DMS 273 treated with DMSO at 0.1 percent for 48 hours (cell line): ENCODE measurements around the gene ACTL7A.

Source experiments
- DNase-seq: peaks from one replicate; lab custom pipeline; 2025; lab: John Stamatoyannopoulos, UW

ACTL7A gene

DNA sequence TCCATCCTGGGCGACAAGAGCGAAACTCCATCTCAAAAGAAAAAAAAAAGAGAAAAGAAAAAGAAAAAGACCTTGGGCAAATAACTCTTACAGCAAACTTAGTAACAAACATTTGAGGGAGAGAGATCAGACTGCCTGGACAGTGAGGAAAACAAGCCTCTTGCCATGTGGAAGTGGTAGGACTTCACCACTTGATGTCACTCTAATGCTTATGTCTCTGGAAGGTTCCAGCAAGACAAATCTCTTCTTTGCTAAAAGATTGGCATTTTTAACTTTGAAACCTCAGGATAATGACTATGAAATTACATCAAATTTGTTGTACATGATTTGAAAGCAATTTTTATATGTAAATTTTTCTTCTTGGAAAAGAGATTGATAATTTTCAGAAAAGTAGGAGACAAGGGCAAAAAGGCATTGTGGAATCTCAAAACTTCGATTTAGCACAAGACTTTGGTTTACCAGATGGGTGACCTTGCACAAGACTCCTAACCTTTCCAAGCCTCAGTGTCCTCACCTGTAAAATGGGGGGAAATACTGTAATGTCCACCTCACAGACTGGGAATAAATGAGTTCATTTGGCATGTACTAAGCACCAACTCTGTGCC, 11.7 kb upstream of the ACTL7A start:
- DNase-seq = no peak

DNA sequence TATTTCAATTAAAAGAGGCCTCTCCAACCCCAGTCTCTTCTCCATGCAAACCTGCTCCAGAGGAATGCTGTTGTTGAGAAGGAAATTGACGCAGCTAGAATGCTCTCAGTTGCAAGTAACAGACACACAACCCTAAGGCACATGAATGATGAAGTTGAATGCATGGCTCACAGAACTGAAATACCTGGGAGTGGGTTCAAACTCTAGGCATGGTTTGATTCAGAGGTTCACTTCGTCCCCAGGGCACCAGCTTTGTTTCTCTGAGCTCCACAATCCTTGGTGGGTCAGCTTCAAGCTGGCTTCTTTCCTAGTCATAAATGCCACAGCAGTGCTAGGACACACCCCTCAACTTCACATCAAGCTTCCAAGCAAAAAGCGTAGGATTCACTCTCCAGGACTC, 10.9 kb upstream of the ACTL7A start:
- no peak for DNase-seq

DNA sequence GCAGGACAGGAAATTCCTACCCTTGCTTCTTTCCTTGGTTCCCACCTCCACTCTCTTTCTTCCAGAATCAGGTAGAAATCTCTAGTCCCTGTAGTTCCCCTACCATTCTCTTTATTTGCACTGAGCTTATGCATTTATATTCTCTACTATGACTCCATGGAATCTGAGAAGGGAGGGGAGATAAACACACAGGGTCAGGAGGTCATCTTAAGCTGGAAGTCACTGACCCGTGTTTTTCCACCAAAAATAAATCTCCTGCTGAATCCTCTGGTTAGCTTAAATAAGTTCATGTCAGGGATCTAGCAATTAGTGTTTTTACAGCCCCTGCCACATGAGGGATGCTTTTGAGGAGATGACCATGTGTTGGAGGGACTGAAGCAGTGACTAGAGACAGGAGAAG, 10.0 kb upstream of the ACTL7A start:
- no peak for DNase-seq

DNA sequence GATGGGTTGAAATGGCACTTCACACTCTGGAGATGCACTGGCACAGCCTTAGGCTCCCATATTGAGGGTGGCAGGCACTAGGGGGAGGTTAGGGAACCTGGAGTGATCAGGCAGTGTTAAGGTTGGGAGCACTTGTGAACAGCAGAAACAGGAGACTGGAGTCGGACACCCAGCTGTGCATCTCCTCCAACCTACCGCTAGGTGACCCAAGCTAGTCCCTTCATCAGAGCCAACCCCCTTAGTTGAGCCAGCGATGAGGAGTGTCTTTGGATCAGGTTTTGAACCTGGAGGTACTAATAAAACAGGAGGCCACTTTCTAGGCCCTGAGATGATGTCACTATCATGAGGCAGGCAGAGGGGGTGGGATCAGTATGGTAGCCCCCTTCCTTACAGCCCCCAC, 8.0 kb upstream of the ACTL7A start:
- no peak for DNase-seq

DNA sequence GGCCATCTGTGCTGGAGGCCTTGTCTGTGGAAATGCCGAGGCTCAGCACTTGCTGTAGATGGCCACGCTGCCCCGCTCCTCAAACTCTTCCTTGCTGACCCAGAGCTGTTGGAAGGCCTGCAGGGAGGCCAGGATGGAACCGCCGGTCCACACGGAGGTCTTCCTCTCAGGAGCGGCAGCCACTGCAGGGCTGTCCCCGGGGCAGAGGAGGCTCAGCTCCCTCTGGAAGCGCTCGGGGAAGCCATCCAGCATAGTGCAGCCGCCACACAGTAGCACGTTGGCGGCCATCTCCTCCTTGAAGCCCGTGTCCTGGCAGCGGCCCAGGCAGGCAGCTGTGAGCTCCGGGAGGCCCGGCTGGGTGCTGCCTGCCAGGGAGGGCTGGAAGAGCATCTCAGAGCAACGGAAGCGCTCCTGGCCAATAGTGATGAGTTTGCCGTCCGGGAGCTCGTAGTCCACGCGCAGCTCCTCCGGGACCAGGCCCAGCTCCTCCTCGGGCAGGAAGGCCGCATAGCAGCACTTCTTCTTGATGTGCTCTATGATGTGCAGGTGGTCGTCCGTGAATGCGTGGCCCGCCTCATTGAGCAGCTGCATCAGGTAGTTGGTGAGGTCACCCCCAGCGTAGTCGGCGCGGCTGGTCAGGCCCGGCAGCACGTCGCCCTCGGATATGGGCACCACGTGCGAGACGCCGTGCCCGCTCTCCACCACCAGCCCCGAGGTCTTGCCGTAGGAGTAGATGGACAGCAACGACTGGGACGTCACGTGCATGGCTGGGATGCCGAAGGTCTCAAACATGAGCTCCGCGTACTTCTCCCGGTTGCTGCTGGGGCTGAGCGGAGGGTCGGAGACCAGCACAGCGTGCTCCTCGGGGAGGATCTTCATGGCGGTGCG, 7.2 kb upstream of the ACTL7A start:
- DNase-seq = no peak

DNA sequence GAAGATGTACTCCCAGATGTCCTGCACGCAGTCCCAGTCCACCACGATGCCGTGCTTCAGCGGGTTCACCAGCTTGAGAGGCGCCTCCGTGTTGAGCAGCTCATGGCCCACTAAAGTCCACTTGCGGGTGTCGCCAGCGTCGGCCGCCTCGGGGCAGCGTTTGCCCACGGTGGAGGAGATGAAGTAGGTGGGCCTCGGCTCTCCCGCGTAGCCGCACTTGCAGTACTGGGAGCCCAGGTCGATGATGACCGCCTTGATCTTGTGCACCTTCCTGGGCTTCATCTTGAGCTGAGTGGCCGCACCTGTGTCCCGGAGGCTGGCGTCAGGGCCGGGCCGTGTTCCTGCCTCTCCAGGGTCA, 6.6 kb upstream of the ACTL7A start:
- no peak for DNase-seq

DNA sequence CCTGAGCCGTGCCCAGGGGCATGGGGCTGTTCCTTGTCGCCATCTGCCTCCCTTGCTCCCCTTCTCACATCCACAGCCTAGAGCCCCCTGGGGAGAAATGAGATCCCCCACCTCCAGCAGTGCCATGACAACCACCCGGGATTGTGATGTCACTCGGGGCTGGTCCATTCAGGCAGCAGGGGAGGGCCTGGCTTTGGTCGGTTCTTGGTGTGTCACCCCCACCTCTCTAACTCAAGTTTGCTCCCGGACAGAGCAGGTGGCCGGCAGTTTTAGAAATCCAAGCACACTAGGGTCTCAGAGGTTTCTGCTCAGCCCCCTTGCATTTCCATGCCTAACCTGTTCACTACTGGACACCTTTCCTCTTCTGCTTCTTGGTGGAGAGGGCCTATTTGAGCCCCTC, 6.2 kb upstream of the ACTL7A start, which contains the start of gene ACTL7B:
TSS of gene ACTL7B (minus strand) at position 99 of the 400 bp plus-strand sequence. CDS start at position 43, 56 bp downstream.
- no peak for DNase-seq

DNA sequence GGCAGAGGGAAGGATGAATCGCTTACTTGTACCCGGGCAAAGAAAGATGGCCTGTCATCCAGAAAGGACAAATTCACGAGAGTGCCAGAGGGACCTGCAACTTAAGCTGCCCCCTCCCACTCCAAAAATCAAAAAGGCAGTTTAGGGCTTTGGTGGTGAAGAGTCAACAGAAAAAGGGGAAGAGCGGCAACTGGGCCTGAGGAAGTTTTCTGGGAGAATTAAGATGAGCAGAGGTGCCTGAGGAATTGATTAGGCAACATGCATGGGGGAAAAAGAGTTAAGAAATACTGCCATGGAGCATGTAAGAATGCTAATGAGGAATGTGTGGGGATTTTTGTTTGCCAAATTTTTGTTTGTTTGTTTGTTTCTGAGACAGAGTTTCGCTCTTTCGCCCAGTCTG, 4.5 kb upstream of the ACTL7A start:
- DNase-seq = no peak

DNA sequence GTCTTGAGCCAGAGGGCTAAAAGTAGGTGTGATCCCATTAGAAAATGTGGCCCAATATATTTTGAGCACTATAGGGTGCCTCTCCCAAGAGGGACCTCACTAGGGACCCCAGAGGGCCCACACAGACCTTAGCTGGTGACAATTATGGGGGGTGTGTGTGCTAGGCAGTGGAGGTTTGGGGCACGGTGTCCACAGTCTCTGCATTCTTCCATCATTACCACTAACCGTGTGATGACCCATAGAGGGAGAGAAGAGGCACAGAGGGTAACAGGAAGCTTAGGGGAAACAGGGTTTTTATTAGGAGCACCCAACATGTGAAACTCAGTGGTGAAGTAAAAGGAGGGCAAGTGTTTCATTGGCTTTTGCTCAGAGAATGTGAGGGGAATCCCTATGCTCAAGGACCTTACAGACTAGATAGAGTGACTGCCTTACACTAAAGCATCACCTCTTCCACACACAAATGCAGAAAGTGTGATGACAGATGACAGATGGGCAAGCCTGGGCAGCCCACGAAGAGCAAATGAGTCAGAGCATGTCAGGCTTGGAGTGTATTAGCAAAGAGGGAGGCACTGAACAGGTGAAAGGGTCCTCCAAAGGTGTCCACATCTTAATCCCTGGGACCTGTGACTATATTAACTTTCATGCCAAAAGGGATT, 2.5 kb upstream of the ACTL7A start:
- DNase-seq = no peak

DNA sequence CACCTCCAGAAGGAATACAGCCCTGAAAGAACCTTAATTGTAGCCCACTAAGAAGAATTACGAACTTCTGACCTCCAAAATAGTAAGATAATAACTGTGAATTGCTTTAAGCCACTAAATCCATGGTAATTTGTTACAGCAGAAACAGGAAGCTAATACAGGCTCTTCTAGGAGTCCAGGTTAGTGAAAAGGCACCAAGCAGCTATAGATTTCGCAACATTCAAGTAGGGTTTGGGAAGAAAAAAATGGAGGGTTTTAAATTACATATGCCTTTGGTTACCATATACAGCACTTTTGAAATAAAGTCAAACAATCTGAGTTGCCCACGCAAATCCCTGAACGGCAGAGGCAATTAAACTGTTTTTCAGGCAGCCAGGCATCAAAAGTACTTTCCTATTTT, 1.7 kb upstream of the ACTL7A start:
- no peak for DNase-seq

DNA sequence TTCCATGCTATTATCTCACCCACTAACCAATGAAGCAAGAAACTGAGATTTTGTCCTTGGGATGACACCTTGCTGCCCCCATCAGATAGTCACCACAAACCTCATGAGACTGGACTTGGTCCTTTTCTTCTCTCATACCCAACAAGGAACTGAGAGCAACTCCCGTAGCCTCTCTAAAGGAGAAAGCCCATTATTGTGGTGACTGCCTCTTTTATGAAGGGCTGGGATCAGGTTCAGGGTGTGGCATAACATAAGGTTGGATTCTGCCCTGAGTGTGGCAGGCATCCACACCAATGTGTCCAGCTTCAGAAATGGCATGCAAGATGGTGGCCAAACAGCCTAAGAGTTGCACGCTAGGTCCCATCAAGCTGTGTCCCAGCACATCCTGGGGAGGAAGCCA, 1.3 kb upstream of the ACTL7A start:
- no peak for DNase-seq

DNA sequence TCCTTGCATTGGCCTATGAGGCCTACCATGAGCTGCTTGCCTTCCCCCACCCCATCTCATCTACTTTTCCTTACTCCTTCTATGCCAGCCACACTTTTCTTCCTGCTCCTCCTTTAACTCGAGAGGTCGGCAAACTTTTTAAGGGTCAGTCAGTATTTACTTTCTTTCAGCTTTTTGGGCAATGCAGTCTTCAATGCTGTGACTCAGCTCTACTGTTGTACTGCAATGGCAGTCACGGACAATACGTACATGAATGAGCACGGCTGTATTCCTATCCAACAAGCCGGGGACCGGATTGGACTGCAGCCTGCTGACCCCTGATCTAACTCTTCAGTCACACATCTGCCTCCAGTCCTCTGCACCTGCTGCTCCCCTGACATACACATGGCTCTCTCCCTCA, 602 bp upstream of the ACTL7A start:
- DNase-seq = no peak

DNA sequence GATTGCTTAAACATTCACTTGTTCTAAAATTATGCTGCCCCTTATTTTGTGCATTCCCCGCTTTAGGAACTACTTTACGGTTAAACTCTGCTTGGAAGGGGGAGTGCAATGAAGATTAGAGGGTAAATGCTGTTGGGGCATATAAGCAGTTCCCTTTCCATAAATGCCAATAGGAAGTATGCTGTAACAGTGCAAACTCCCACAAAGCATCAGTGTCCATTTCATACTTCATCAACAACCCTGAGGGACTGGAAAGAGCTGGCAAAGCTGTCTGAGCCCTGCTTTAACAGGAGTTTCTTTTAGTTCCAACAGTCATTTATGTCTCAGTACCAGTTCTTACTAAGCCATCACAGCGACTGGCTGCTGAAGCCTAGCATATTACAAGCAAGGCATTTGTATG, 1.8 kb downstream of the ACTL7A start:
- no peak for DNase-seq

DNA sequence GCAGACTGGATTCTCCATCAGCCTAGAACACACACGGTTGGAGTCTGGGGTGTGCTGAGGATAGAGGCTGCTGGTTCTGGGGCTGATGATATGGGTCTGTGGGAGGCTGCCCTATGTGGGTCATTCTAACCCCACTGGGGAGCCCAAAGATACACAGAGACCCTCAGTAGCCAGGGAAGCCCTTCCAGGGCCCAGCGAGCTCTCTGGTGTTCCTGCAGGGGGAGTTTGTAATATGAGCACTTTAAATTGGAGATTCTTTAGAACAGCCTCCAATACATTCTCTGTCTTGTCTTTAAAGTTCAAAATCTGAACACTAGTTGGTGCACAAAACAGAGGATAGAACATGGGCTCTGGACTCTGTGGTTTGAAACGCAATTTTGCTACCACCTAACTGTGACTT, 2.4 kb downstream of the ACTL7A start:
- no peak for DNase-seq

DNA sequence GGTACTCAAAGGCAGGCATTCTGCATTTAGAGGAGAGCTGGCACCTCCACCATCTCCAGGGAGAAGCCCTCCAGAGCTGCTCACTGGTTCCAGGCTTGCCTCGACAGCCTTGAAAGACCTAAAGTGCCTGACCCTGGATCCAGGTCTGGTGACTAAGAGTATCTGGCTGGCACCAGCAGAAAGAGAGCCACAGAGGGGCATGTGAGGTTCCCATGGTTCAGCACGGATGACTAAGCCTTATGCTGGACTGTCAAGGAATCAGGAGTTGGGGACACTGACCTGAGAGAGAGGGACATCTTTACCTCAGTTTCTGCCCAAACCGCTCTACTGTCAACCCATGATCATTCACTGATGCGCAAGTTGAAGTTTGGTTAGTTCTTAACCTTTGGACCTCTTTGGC, 3.0 kb downstream of the ACTL7A start:
- DNase-seq = no peak

DNA sequence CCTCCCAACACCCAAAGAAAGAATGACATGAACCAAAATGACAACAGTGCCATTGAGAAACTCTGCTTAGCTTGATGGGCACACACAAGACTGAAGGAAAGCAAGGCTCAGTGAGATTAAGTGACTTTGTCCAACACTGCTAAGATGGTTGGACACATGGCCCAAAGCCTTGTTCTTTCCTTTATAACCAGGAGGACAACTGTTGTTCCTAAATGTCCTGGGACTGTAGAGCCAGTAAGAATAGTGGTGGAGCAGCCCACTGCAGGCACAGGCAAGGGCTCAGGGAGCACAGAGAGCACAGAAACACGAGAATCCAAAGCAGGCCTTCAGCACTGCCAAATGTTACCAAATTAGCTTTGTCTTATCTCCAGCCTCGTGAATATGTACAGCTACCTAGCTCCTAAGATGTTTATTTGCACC, 3.9 kb downstream of the ACTL7A start:
- DNase-seq = no peak

DNA sequence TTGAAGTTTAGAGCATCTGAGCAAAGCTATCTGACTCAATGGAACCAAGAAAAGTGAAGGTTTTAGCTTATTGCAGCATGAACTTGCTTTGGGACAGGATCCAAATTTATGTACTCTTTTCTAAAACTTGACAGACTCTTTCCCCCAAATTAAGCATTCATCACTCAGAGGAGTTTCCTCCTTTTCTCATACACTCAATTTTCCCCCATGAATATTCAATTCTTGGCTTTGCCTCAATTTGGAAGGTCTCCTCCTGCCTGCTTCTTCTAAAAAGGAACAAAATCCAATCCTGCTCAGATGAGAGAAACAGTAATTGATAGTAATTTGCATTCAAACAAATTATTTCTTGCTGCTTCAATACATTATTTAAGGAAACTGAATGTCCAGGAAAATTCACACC, 5.0 kb downstream of the ACTL7A start:
- no peak for DNase-seq

DNA sequence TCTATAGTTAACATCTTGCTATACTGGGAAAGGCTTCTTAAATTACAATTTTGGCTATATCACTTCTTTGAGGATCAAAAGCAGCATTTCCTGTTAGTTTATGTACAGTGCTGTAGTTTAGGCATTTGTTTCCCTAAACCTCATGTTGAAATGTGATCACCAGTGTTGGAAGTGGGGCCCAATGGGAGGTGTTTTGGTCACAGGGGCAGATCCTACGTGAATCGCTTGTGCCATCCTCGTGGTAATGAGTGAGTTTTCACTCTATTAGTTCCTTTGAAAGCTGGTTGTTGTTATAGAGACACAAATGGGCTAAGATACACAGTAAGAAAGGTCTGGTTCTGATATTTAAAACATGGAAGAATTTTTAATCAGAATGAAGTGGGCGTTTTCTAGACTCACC, 5.8 kb downstream of the ACTL7A start:
- no peak for DNase-seq

DNA sequence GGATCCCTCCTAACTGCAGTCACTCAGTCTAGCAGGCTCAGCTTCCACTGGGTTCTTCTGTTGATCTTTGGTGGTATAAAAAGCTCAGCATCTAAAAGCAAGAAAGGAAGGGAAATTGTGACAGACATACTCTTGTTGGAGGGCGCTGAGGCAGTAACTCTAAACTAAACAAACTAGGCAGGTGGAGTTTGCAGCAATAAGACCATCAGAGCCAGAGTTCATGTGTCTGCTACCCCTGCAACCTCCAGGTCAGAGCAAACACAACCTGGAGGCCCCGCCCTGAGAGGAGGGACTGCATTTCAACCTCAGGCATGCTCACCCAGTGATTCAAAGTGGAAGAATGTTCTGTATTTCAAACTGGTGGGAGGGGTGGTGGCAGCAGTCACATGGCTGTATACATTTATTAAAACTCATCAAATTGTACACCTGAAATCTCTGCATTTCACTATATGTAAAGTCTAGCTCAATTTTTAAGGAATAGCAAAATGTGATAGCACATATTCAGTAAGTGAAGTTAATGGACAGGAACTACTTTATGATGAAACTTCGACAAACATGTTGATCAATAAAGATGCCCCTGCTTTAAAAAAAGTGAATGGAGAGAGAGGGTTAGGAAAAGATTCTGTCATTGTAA, 7.1 kb downstream of the ACTL7A start:
- no peak for DNase-seq

DNA sequence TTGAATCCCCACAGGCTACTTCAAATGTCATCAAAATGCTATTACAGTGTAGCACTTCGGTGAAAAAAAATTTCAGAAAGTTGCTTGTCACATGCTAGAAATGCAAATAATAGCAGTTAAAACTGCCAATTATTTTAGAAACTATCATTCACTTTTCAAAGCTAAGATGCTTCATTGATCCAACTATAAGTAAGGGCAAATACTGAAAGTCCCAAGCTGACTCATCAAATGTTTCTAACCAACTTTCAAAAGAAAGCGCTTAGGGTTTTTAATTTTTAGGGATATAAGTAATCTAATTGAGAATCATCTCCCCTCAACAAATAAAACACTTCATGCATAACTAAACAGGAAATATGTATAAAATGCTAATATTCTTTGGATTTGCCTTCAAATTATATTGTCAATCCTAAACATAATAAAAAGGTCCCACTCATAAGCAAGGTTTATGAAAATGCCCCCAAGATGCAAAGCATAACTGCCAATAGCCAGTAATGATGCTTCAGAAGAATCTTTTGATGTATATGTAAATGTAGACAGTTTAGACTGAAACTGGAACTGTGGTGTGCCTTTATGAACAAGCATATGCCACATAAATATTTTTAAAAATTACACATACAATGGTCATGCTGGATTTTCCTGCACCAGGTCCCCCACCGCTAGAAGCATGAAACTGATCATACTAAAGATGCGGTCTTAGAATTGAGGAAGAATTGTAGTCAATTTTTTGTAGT, 12.2 kb downstream of the ACTL7A start:
- DNase-seq = no peak

DNA sequence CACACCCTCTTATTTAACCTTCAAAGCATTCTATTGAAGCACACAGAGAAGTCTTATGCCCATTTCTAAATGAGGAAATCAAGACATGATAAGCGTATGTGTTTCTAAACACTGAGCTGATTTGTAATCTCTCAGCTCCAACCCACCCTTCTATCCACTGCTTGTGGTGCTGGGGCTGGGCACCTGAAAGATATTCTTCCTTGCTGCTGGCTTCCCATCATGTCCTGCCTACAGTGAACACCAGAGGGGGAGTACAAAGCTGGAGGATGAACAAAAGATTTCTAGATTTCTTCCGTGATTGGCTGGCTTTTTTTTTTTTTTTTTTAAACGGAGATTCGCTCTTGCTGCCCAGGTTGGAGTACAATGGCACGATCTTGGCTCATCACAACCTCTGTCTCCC, 14.4 kb downstream of the ACTL7A start:
- DNase-seq = no peak

DNA sequence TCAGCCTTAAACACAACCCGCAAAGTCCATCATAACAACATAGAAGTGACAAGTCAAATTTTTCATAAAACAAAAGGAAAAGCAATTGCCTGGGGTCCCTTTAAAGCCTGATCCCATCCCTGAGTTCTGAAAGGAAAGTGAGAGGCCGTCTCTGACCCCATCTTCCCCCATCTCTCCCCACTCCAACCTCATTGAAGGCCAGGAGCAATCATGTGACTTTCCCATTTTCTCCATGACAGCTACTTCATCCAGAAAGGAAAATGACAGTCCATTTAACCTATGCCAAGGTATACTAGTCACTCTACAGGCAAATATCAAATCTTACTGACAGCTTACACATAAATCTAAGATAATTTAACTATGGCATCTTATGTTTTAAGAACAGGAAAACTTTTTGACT, 15.5 kb downstream of the ACTL7A start:
- DNase-seq = no peak
